HepG2 (cell line): Measurements from ENCODE around the gene UBAC1. TPM values are rescaled to one million over a fixed set of nuclear protein-coding genes. Genes with fewer than 3 reads are reported as not detected.

Experiments
- ATAC-seq: fragments of 200-7000 bp; cut with Tn5 transposase; 3 replicates; pipeline ENCODE4 v1.9.1; 2020; ENCODE audit warnings: mild to moderate bottlenecking, moderate library complexity
- BruUV-seq: library from RNA; stranded (reverse); fragments of 400-500 nt; replicated peaks from 2 replicates; lab custom pipeline; 2021; lab: Mats Ljungman, UMichigan
- CTCF ChIA-PET: fragments of 300-600 bp; formaldehyde crosslinking; extraction: SDS; loops from one replicate; lab custom pipeline; 2021; ENCODE audit warnings: low total read pairs, inconsistent platforms, low intra/inter-chr PET ratio; lab: Yijun Ruan, JAX
- POLR2A ChIA-PET: fragments of 350-600 bp; sonication (Branson Sonifier 250); formaldehyde crosslinking; loops from one replicate; lab custom pipeline; 2020; ENCODE audit warnings: antibody characterized with exemption, inconsistent platforms; lab: Yijun Ruan, JAX
- DNase-seq: peaks from one replicate; pipeline ENCODE4 v3.0.0-alpha.2; 2015; ENCODE audit warnings: low spot score
- FAIRE-seq: peaks from 3 replicates; lab custom pipeline; 2011; peaks lifted over from hg19 to GRCh38; lab: Jason Lieb, UNC
- H2AFZ ChIP-seq: one replicate; pipeline ENCODE4 v1.6.1; 2011; ENCODE audit warnings: low read length, inconsistent platforms
- H3K27ac ChIP-seq: fragments of 300-600 bp; 3 replicates; pipeline ENCODE4 v1.8.0; 2011; ENCODE audit warnings: mixed run types, mild to moderate bottlenecking, mixed read lengths, low read length, inconsistent platforms; ENCODE audit not compliant: insufficient read depth; ENCODE audit errors: extremely low read length
- H3K27me3 ChIP-seq, 2 experiments: fragments of 200-600 bp in 1 of 2; 2 replicates in 1 of 2; 3 replicates in 1 of 2; pipeline versions ENCODE4 v1.6.0 to v1.8.0; 2011; ENCODE audit warnings: low read length in 2 of 2, mild to moderate bottlenecking in 2 of 2, moderate library complexity in 2 of 2, inconsistent platforms in 1 of 2; ENCODE audit not compliant: insufficient read depth in 2 of 2, control insufficient read depth in 1 of 2
- H3K36me3 ChIP-seq, 2 experiments: fragments of 200-600 bp in 1 of 2; replicated peaks in 1 of 2; 2 replicates in 1 of 2; 3 replicates in 1 of 2; pipeline versions ENCODE4 v1.5.1 to v1.8.0; 2011; ENCODE audit warnings: low read length in 2 of 2, inconsistent platforms in 1 of 2; ENCODE audit not compliant: insufficient read depth in 2 of 2, control insufficient read depth in 1 of 2
- H3K4me1 ChIP-seq: 2 replicates; pipeline ENCODE4 v1.5.1; 2012; ENCODE audit warnings: low read length, inconsistent platforms; ENCODE audit not compliant: insufficient read depth
- H3K4me2 ChIP-seq: 2 replicates; pipeline ENCODE4 v1.6.0; 2011; ENCODE audit warnings: low read depth, low read length, inconsistent platforms
- H3K4me3 ChIP-seq, 3 experiments: fragments of 200-600 bp in 1 of 3; sonication (generic), shearing (Covaris generic) in 1 of 3; replicated peaks in 1 of 3; 2 replicates each; pipeline ENCODE4 v1.5.1; 2011 to 2016; ENCODE audit warnings: low read length in 3 of 3, inconsistent platforms in 2 of 3, low read depth in 2 of 3, mild to moderate bottlenecking in 2 of 3, control low read depth in 1 of 3, mixed read lengths in 1 of 3; ENCODE audit not compliant: insufficient read depth in 1 of 3
- H3K79me2 ChIP-seq: one replicate; pipeline ENCODE4 v1.6.1; 2011; ENCODE audit warnings: low read length, inconsistent platforms; ENCODE audit not compliant: insufficient read depth
- H3K9ac ChIP-seq: 2 replicates; pipeline ENCODE4 v1.6.0; 2011; ENCODE audit warnings: mild to moderate bottlenecking, low read depth, low read length, inconsistent platforms; ENCODE audit not compliant: insufficient read depth
- H3K9me3 ChIP-seq: 2 replicates; pipeline ENCODE4 v1.5.1; 2012; ENCODE audit warnings: mild to moderate bottlenecking, low read length
- H4K20me1 ChIP-seq: 2 replicates; pipeline ENCODE4 v1.6.0; 2011; ENCODE audit warnings: inconsistent platforms, mild to moderate bottlenecking, low read length, moderate library complexity; ENCODE audit not compliant: insufficient read depth
- BORCS8-MEF2B ChIP-seq: sonication (generic); formaldehyde crosslinking; IDR thresholded peaks from 2 replicates; pipeline ENCODE4 v1.8.0; 2022; ENCODE audit warnings: mild to moderate bottlenecking, missing genetic modification reagents
- NRL ChIP-seq: sonication (generic); formaldehyde crosslinking; IDR thresholded peaks from 2 replicates; pipeline ENCODE4 v1.5.0; 2020; ENCODE audit warnings: missing genetic modification reagents, mild to moderate bottlenecking, moderate library complexity, borderline replicate concordance
- RNF219 ChIP-seq: sonication (generic); formaldehyde crosslinking; IDR thresholded peaks from 2 replicates; pipeline ENCODE4 v1.5.0; 2020; ENCODE audit warnings: mild to moderate bottlenecking, missing genetic modification reagents
- SKIL ChIP-seq: sonication (generic); formaldehyde crosslinking; IDR thresholded peaks from 2 replicates; pipeline ENCODE4 v1.8.0; 2022; ENCODE audit warnings: missing genetic modification reagents, mild to moderate bottlenecking, moderate library complexity, borderline replicate concordance
- SP2 ChIP-seq: sonication (generic); formaldehyde crosslinking; IDR thresholded peaks from 2 replicates; pipeline ENCODE4 v1.5.1; 2020; ENCODE audit warnings: mild to moderate bottlenecking, missing genetic modification reagents
- TIGD3 ChIP-seq: sonication (generic); formaldehyde crosslinking; IDR thresholded peaks from 2 replicates; pipeline ENCODE4 v1.5.1; 2020; ENCODE audit warnings: mild to moderate bottlenecking, missing genetic modification reagents, borderline replicate concordance
- ZKSCAN5 ChIP-seq: sonication (generic); formaldehyde crosslinking; IDR thresholded peaks from 2 replicates; pipeline ENCODE4 v1.5.1; 2020; ENCODE audit warnings: mild to moderate bottlenecking, missing genetic modification reagents
- ZNF337 ChIP-seq: sonication (generic); formaldehyde crosslinking; IDR thresholded peaks from 2 replicates; pipeline ENCODE4 v1.5.1; 2020; ENCODE audit warnings: missing genetic modification reagents, low read depth, mild to moderate bottlenecking, borderline replicate concordance
- ZNF33A ChIP-seq: sonication (generic); formaldehyde crosslinking; IDR thresholded peaks from 2 replicates; pipeline ENCODE4 v1.5.1; 2020; ENCODE audit warnings: missing genetic modification reagents, mild to moderate bottlenecking, moderate library complexity, borderline replicate concordance
- ZNF530 ChIP-seq: sonication (generic); formaldehyde crosslinking; IDR thresholded peaks from 2 replicates; pipeline ENCODE4 v1.5.0; 2020; ENCODE audit warnings: low read depth, mild to moderate bottlenecking, missing genetic modification reagents
- ZNF547 ChIP-seq: sonication (generic); formaldehyde crosslinking; IDR thresholded peaks from 2 replicates; pipeline ENCODE4 v1.5.1; 2020; ENCODE audit warnings: mild to moderate bottlenecking, missing genetic modification reagents
- ZNF629 ChIP-seq: sonication (generic); formaldehyde crosslinking; conservative IDR thresholded peaks from 2 replicates; pipeline ENCODE4 v1.5.0; 2020; ENCODE audit warnings: missing genetic modification reagents
- ZNF674 ChIP-seq: sonication (generic); formaldehyde crosslinking; IDR thresholded peaks from 2 replicates; pipeline ENCODE4 v1.5.0; 2020; ENCODE audit warnings: low read depth, mild to moderate bottlenecking, missing genetic modification reagents
- ZNF777 ChIP-seq: sonication (generic); formaldehyde crosslinking; IDR thresholded peaks from 2 replicates; pipeline ENCODE4 v1.4.0; 2020; ENCODE audit warnings: missing genetic modification reagents
- ZNF816 ChIP-seq: sonication (generic); formaldehyde crosslinking; IDR thresholded peaks from 2 replicates; pipeline ENCODE4 v1.8.0; 2022; ENCODE audit warnings: missing genetic modification reagents, mild to moderate bottlenecking, borderline replicate concordance
- ZSCAN25 ChIP-seq: sonication (generic); formaldehyde crosslinking; IDR thresholded peaks from 2 replicates; pipeline ENCODE4 v1.8.0; 2022; ENCODE audit warnings: mild to moderate bottlenecking, missing genetic modification reagents
- WGBS: methylation state at CpG from one replicate; pipeline ENCODE4 v1.1.6; 2017; ENCODE audit warnings: low lambda C conversion rate; 5-methylcytosine and 5-hydroxymethylcytosine counted together
- in situ Hi-C: cut with HindIII; loops from 2 replicates; pipeline ENCODE4 v1.10.0; 2017; ENCODE audit warnings: low pct_unique_long_range_greater_than_20kb; ENCODE audit not compliant: extremely low pct_ligation_motif_present
- intact Hi-C: fragments of 100-400 bp; cut with micrococcal nuclease; formaldehyde crosslinking; loops from one replicate; pipeline ENCODE4 v1.10.0; 2022; ENCODE audit not compliant: unreplicated experiment
- polyA plus RNA-seq, 8 experiments: library from polyadenylated mRNA; depleted of rRNA in 3 of 8; stranded (reverse) in 7 of 8; unstranded in 1 of 8; fragments of >200 nt; fragmentation: Illumina TruSeq in 4 of 8; extraction: Trizol in 4 of 8; gene quantifications; 2 replicates each; pipeline versions ENCODE4 v1.2.1 to v1.2.3, GENCODE V29; 2011 to 2016; ENCODE audit warnings: low read depth in 4 of 8, missing spikeins in 1 of 8, mixed read lengths in 1 of 8; ENCODE audit not compliant: insufficient read depth in 1 of 8
- total RNA-seq, 5 experiments: library from RNA; depleted of rRNA; stranded (reverse); fragments of >200 nt; fragmentation: Illumina TruSeq; extraction: Trizol; gene quantifications; 2 replicates each; pipeline ENCODE4 v1.2.3, GENCODE V29; 2016; ENCODE audit warnings: low read depth in 1 of 5
- TF ChIP-seq, protein P1 (sequence below): sonication (generic); formaldehyde crosslinking; conservative IDR thresholded peaks from 2 replicates; pipeline ENCODE4 v1.8.0; 2022; ENCODE audit warnings: missing genetic modification reagents

Gene UBAC1
- total and polyA plus RNA-seq, 2 of the 13 experiments (the other 11 are each of a cell fraction or from before 2014, with no cell fraction given): 32.2 to 34.1 TPM

DNA sequence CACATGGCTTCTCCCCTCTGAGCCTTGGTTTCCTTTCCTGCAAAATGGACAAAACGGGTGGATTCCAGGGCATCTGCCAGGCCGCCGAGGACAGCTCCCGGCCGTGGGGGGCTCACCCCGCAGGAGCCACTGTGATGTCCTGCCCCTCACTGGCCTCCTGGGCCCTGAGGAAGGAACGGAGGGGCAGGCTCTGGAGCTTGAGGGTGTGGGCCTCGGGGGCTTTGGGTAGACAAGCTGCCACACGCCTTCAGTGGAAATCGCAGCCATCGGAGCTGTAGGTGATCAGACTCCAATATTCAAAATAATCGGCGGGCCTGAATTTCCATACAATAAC, 32.2 kb upstream of the UBAC1 start:
- ATAC-seq: no peak; the same call in 2 of the 3 replicates
- Histone ChIP-seq H3K4me1 (peaks cover 73% of the 10 kb centered on the region), H3K4me3 (peak overlapping the region; percentile 65 to 88 (median 74)), H2AFZ (no peak overlapping the region), H3K4me2 (peak overlapping the region; percentile 99), H3K36me3 (no peaks in the 10 kb centered on the region), H3K27ac (peak overlapping the region; percentile 98), H4K20me1 (no peaks in the 10 kb centered on the region), H3K79me2 (no peaks in the 10 kb centered on the region), H3K9ac (peak overlapping the region; percentile 94), H3K9me3 (no peaks in the 10 kb centered on the region), H3K27me3 (peaks cover under 1 to 13% of the 10 kb centered on the region in 2 experiments; a peak in 3 of 5 replicates)
- CTCF ChIA-PET: no interaction called here
- DNase-seq: no peak
- in situ Hi-C loops (loop anchor here (25.0 kb wide), 1 partner anchor 269 kb away; no protein-coding TSS in a partner anchor), intact Hi-C loops (loop anchor here (5.0 kb wide), 1 partner anchor 59 kb away; no protein-coding TSS in a partner anchor)
- TSS peak; percentile 99 for BruUV-seq
- WGBS: 1% methylated on average over 8 of the region's 13 CpGs
- no peak for FAIRE-seq
- POLR2A ChIA-PET: interaction anchor here (1.6 to 4.6 kb wide), 9 partner anchors 9 to 125 kb away, joined by 3 to 99 read pairs (median 41); partner anchors contain the start of genes NACC2 and TMEM250
- TF ChIP-seq ZNF629 (CRISPR knock-in tag) (peak; percentile 94), BORCS8-MEF2B (CRISPR knock-in tag) (no peak), ZNF337 (CRISPR knock-in tag) (no peak), ZNF547 (CRISPR knock-in tag) (peak; percentile 12; the same call in 1 of the 2 replicates), SKIL (CRISPR knock-in tag) (no peak), ZSCAN25 (CRISPR knock-in tag) (no peak), NRL (CRISPR knock-in tag) (peak; percentile 4; the same call in 1 of the 2 replicates), ZNF530 (CRISPR knock-in tag) (no peak), ZNF816 (0 out of 2 replicates have a peak, but pooled peaks have one; percentile 12), RNF219 (CRISPR knock-in tag) (0 out of 2 replicates have a peak, but pooled peaks have one; percentile 7), ZNF777 (CRISPR knock-in tag) (no peak), ZNF674 (no peak), SP2 (CRISPR knock-in tag) (no peak; the same call in 1 of the 2 replicates), ZKSCAN5 (CRISPR knock-in tag) (0 out of 2 replicates have a peak, but pooled peaks have one; percentile 5), ZNF33A (CRISPR knock-in tag) (no peak), TIGD3 (CRISPR knock-in tag) (no peak)
- TF ChIP-seq, protein P1, sequence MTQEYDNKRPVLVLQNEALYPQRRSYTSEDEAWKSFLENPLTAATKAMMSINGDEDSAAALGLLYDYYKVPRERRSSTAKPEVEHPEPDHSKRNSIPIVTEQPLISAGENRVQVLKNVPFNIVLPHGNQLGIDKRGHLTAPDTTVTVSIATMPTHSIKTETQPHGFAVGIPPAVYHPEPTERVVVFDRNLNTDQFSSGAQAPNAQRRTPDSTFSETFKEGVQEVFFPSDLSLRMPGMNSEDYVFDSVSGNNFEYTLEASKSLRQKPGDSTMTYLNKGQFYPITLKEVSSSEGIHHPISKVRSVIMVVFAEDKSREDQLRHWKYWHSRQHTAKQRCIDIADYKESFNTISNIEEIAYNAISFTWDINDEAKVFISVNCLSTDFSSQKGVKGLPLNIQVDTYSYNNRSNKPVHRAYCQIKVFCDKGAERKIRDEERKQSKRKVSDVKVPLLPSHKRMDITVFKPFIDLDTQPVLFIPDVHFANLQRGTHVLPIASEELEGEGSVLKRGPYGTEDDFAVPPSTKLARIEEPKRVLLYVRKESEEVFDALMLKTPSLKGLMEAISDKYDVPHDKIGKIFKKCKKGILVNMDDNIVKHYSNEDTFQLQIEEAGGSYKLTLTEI (CRISPR knock-in tag): no peak
